HepG2 (cell line): Measurements from ENCODE around the gene C11orf91. TPM values are rescaled to one million over a fixed set of nuclear protein-coding genes. Genes with fewer than 3 reads are reported as not detected.
A peak's percentile ranks its signal among the peaks of the same experiment; 100 is the strongest.

Experiments used
- ARID3A ChIP-seq: IDR thresholded peaks from 2 replicates; pipeline ENCODE4 v1.6.1; 2012; ENCODE audit warnings: low read depth, low read length, improper control_type of control experiment
- BCL6 ChIP-seq: IDR thresholded peaks from 2 replicates; pipeline ENCODE4 v1.6.1; 2016; ENCODE audit warnings: missing genetic modification reagents, missing compliant biosample characterization
- CBX2 ChIP-seq, 2 experiments: fragments of 200-600 bp in 1 of 2; sonication (generic); formaldehyde crosslinking in 1 of 2; IDR thresholded peaks; 2 replicates each; pipeline versions ENCODE4 v1.7.0 to v1.8.1; 2018 to 2022; ENCODE audit warnings: low read depth in 2 of 2, low read length in 1 of 2, mild to moderate bottlenecking in 1 of 2, missing genetic modification reagents in 1 of 2
- FOXO1 ChIP-seq: sonication (generic); formaldehyde crosslinking; IDR thresholded peaks from 2 replicates; pipeline ENCODE4 v1.4.0; 2020; ENCODE audit warnings: missing genetic modification reagents
- MXI1 ChIP-seq: IDR thresholded peaks from 3 replicates; pipeline ENCODE4 v1.6.1; 2012; ENCODE audit warnings: low read depth, low read length, inconsistent platforms, borderline replicate concordance
- SRSF9 ChIP-seq: fragments of 200-400 bp; formaldehyde crosslinking; IDR thresholded peaks from 2 replicates; pipeline ENCODE4 v1.6.1; 2018; ENCODE audit warnings: borderline replicate concordance, mild to moderate bottlenecking, low read depth, low read length; ENCODE audit not compliant: insufficient read depth, poor library complexity, severe bottlenecking
- ZBTB40 ChIP-seq, 2 experiments: fragments of 450-650 bp in 1 of 2; sonication (generic) in 1 of 2; formaldehyde crosslinking in 1 of 2; IDR thresholded peaks; 2 replicates each; pipeline versions ENCODE4 v1.6.1 to v1.8.0; 2016 to 2022; ENCODE audit warnings: antibody characterized with exemption in 1 of 2, mild to moderate bottlenecking in 1 of 2, missing genetic modification reagents in 1 of 2
- ZBTB7A ChIP-seq: sonication (generic); formaldehyde crosslinking; IDR thresholded peaks from 2 replicates; pipeline ENCODE4 v1.8.0; 2022; ENCODE audit warnings: mild to moderate bottlenecking, missing genetic modification reagents
- ZFP91 ChIP-seq: sonication (generic); formaldehyde crosslinking; IDR thresholded peaks from 2 replicates; pipeline ENCODE4 v1.9.0; 2022; ENCODE audit warnings: missing genetic modification reagents, mild to moderate bottlenecking, borderline replicate concordance
- ZMYM4 ChIP-seq: sonication (generic); formaldehyde crosslinking; IDR thresholded peaks from 2 replicates; pipeline ENCODE4 v1.8.1; 2023; ENCODE audit warnings: mild to moderate bottlenecking, missing genetic modification reagents
- ZNF740 ChIP-seq: sonication (generic); formaldehyde crosslinking; IDR thresholded peaks from 2 replicates; pipeline ENCODE4 v1.4.0; 2020; ENCODE audit warnings: missing genetic modification reagents
- ZNF878 ChIP-seq: sonication (generic); formaldehyde crosslinking; IDR thresholded peaks from 2 replicates; pipeline ENCODE4 v1.8.1; 2023; ENCODE audit warnings: mild to moderate bottlenecking, missing genetic modification reagents, moderate library complexity
- ZSCAN21 ChIP-seq: sonication (generic); formaldehyde crosslinking; IDR thresholded peaks from 2 replicates; pipeline ENCODE4 v1.8.0; 2022; ENCODE audit warnings: mild to moderate bottlenecking, missing genetic modification reagents, moderate library complexity, borderline replicate concordance
- ZSCAN31 ChIP-seq: sonication (generic); formaldehyde crosslinking; IDR thresholded peaks from 2 replicates; pipeline ENCODE4 v1.5.0; 2020; ENCODE audit warnings: low read depth, mild to moderate bottlenecking, missing genetic modification reagents
- polyA plus RNA-seq, 8 experiments: library from polyadenylated mRNA; depleted of rRNA in 3 of 8; stranded (reverse) in 7 of 8; unstranded in 1 of 8; fragments of >200 nt; fragmentation: Illumina TruSeq in 4 of 8; extraction: Trizol in 4 of 8; gene quantifications; 2 replicates each; pipeline versions ENCODE4 v1.2.1 to v1.2.3, GENCODE V29; 2011 to 2016; ENCODE audit warnings: low read depth in 4 of 8, missing spikeins in 1 of 8, mixed read lengths in 1 of 8; ENCODE audit not compliant: insufficient read depth in 1 of 8
- total RNA-seq, 5 experiments: library from RNA; depleted of rRNA; stranded (reverse); fragments of >200 nt; fragmentation: Illumina TruSeq; extraction: Trizol; gene quantifications; 2 replicates each; pipeline ENCODE4 v1.2.3, GENCODE V29; 2016; ENCODE audit warnings: low read depth in 1 of 5

The C11orf91 gene
- total and polyA plus RNA-seq, 2 of the 13 experiments (the other 11 are each of a cell fraction or from before 2014, with no cell fraction given): 0.35 TPM; not detected in 1

- TF ChIP-seq ZNF740 (CRISPR knock-in tag) (peak; percentile 48; the same call in 1 of the 2 replicates), ZBTB7A (CRISPR knock-in tag) (peak; percentile 47; the same call in 1 of the 2 replicates), SRSF9 (no peak), CBX2 (IDR thresholded peaks at IDR 0.05; ENCODE audit: low read depth, low read length) (no peak), CBX2 (CRISPR knock-in tag; IDR thresholded peaks at IDR 0.05; ENCODE audit: low read depth) (peak; percentile 49; the same call in 1 of the 2 replicates), ARID3A (no peak), FOXO1 (0 out of 2 replicates have a peak, but pooled peaks have one; percentile 42), BCL6 (CRISPR knock-in tag) (peak; percentile 66), ZSCAN21 (CRISPR knock-in tag) (no peak), MXI1 (peak; percentile 52; the same call in 1 of the 3 replicates), ZBTB40 (IDR thresholded peaks at IDR 0.05) (no peak), ZBTB40 (CRISPR knock-in tag; IDR thresholded peaks at IDR 0.05) (no peak), ZFP91 (peak; percentile 67), ZMYM4 (CRISPR knock-in tag) (peak; percentile 88), ZNF878 (0 out of 2 replicates have a peak, but pooled peaks have one; percentile 28), ZSCAN31 (CRISPR knock-in tag) (peak; percentile 66; the same call in 1 of the 2 replicates)
These were observed 1.0 kb downstream of the C11orf91 start (continued) for GRCh38 chr11:33699515-33700062.
